MCF 10A (cell line): ENCODE data around the gene GSTO2. TPM values are rescaled to one million over a fixed set of nuclear protein-coding genes. Genes with fewer than 3 reads are reported as not detected.

Experiments
- BruUV-seq: library from RNA; stranded (reverse); fragments of 400-500 nt; replicated peaks from 2 replicates; lab custom pipeline; 2021; lab: Mats Ljungman, UMichigan
- CTCF ChIA-PET: fragments of 300-600 bp; sonication (Branson Sonifier 250); formaldehyde crosslinking; extraction: SDS; loops from one replicate; lab custom pipeline; 2021; ENCODE audit warnings: antibody characterized with exemption, inconsistent platforms; lab: Yijun Ruan, JAX
- POLR2A ChIA-PET: fragments of 300-600, 350-650 bp; sonication (Branson Sonifier 250); formaldehyde crosslinking; extraction: SDS; loops from one replicate; lab custom pipeline; 2020; ENCODE audit warnings: antibody characterized with exemption, inconsistent platforms; lab: Yijun Ruan, JAX
- DNase-seq: peaks from one replicate; pipeline ENCODE4 v3.0.0-alpha.2; 2018; ENCODE audit not compliant: unreplicated experiment
- H3K27ac Mint-ChIP-seq: one replicate; pipeline ENCODE4 v1.8.0; 2022; ENCODE audit warnings: mild to moderate bottlenecking, low read depth, mixed read lengths; ENCODE audit not compliant: unreplicated experiment
- H3K27me3 Mint-ChIP-seq: one replicate; pipeline ENCODE4 v1.8.0; 2022; ENCODE audit warnings: mixed read lengths; ENCODE audit not compliant: insufficient read depth, unreplicated experiment
- H3K36me3 Mint-ChIP-seq: one replicate; pipeline ENCODE4 v1.8.0; 2022; ENCODE audit warnings: mild to moderate bottlenecking, moderate library complexity, mixed read lengths; ENCODE audit not compliant: insufficient read depth, unreplicated experiment
- H3K4me1 Mint-ChIP-seq: one replicate; pipeline ENCODE4 v1.8.0; 2022; ENCODE audit warnings: mixed read lengths; ENCODE audit not compliant: insufficient read depth, unreplicated experiment
- H3K4me3 Mint-ChIP-seq: one replicate; pipeline ENCODE4 v1.8.0; 2022; ENCODE audit warnings: mild to moderate bottlenecking, moderate library complexity, mixed read lengths; ENCODE audit not compliant: unreplicated experiment
- H3K9me3 Mint-ChIP-seq: one replicate; pipeline ENCODE4 v1.8.0; 2022; ENCODE audit warnings: mixed read lengths; ENCODE audit not compliant: unreplicated experiment
- intact Hi-C: fragments of 100-400 bp; cut with micrococcal nuclease; formaldehyde crosslinking; loops from 2 replicates; pipeline ENCODE4 v1.14.1; 2022
- total RNA-seq: library from RNA; stranded (reverse); gene quantifications from 2 replicates; pipeline ENCODE4 v1.2.3, GENCODE V29; 2022
- TF ChIP-seq, protein P1 (sequence below): fragments of 200-600 bp; IDR thresholded peaks from one replicate; pipeline ENCODE4 v1.8.0; 2022; ENCODE audit warnings: antibody characterized with exemption, mild to moderate bottlenecking; ENCODE audit not compliant: unreplicated experiment

The GSTO2 gene
- total RNA-seq, 1 experiment from 2014 or later: 40.9 TPM

DNA sequence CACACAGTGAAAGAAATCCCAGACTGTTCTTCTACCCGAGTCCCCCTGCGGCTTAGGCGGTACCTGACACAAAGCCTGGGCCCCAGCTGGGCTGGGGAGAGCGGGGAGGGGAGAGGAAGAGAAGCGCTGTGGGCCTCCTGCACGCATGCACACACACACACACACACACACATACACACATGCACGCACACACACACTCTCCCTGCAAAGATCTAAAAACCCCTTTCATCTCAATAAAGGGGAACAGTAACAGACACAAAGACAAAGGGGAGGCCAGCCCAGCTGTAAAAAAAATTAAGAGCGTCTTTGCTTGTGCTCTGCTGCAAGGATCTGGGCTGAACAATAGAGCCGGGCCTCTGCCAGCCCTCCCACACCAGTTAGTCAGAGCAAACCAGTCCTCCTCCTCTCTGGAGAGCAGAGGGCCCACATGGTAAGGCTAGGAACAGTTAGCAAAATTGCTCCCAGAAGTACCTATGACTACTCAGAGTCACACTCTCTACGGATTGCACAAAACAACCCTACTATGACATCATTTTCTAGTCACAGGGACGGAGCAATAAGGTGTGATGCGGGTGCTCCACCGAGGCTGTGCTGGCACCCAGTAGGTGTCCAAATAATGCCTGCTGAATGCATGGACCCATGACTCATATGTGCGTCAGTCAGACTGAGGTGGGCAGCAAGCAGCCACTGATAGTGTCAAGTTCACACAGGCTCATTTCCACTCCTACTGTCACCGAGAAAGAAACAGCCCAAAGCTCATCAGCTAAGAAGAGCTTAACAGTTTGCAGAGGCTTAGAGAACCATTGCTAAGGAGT, 60.1 kb downstream of the GSTO2 start:
- CTCF ChIA-PET: interaction anchor here (0.6 to 10.5 kb wide), 12 partner anchors 9 to 480 kb away, joined by 3 to 79 read pairs (median 8); partner anchors contain the start of genes CFAP58 and ITPRIP

DNA sequence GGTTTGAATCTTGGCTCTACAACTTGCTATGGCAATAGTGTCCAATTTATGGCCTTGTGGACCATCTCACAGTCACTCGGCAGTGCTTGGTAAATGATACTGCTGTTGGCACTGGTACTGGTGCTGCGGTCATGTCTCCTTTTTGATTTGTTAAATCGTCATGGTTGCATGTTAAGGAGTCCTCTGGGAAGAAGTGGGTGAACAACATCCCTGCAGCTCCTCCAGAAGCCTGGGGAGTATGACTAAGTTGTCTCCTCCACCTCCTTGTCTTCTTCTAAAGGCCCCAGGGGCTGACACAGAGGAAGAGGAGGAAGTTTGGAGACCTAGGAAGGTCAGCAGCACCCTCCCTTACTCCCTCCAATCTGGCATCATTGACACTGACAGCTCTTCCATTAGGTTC, 60.8 kb downstream of the GSTO2 start:
- no peaks in the 10 kb centered on the region for H3K9me3 Mint-ChIP-seq
- CTCF ChIA-PET: interaction anchor here (0.6 to 10.5 kb wide), 12 partner anchors 8 to 481 kb away, joined by 3 to 79 read pairs (median 8); partner anchors contain the start of genes CFAP58 and ITPRIP
- peak; percentile 82 for DNase-seq
- POLR2A ChIA-PET: interaction anchor here (0.5 to 5.8 kb wide), 20 partner anchors 9 to 246 kb away, joined by 3 to 124 read pairs (median 4); partner anchors contain the start of genes CFAP58, GSTO2, ITPRIP and SFR1
- H3K4me3 Mint-ChIP-seq: no peak overlapping the region
- peaks cover 9% of the 10 kb centered on the region for H3K36me3 Mint-ChIP-seq
- BruUV-seq: TSS peak; percentile 83
- H3K27me3 Mint-ChIP-seq: no peaks in the 10 kb centered on the region
- H3K4me1 Mint-ChIP-seq: peaks cover 71% of the 10 kb centered on the region
- TF ChIP-seq, protein P1, sequence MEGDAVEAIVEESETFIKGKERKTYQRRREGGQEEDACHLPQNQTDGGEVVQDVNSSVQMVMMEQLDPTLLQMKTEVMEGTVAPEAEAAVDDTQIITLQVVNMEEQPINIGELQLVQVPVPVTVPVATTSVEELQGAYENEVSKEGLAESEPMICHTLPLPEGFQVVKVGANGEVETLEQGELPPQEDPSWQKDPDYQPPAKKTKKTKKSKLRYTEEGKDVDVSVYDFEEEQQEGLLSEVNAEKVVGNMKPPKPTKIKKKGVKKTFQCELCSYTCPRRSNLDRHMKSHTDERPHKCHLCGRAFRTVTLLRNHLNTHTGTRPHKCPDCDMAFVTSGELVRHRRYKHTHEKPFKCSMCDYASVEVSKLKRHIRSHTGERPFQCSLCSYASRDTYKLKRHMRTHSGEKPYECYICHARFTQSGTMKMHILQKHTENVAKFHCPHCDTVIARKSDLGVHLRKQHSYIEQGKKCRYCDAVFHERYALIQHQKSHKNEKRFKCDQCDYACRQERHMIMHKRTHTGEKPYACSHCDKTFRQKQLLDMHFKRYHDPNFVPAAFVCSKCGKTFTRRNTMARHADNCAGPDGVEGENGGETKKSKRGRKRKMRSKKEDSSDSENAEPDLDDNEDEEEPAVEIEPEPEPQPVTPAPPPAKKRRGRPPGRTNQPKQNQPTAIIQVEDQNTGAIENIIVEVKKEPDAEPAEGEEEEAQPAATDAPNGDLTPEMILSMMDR: no peak
- intact Hi-C loops: loop anchor here (1.0 to 10.0 kb wide), 4 partner anchors 9 to 480 kb away; partner anchors contain the start of gene ITPRIP
- peak overlapping the region; percentile 95 for H3K27ac Mint-ChIP-seq

More for the DNA sequence above, 60.1 kb downstream of the GSTO2 start:
- Mint-ChIP-seq H3K4me1 (peaks cover 73% of the 10 kb centered on the region), H3K36me3 (peaks cover 9% of the 10 kb centered on the region), H3K27me3 (no peaks in the 10 kb centered on the region), H3K27ac (peak overlapping the region; percentile 95), H3K4me3 (peak overlapping the region; percentile 64), H3K9me3 (no peaks in the 10 kb centered on the region)
- peak; percentile 97 for DNase-seq
- BruUV-seq: TSS peak; percentile 50
- POLR2A ChIA-PET: interaction anchor here (0.8 to 5.8 kb wide), 17 partner anchors 10 to 421 kb away, joined by 3 to 124 read pairs (median 6); partner anchors contain the start of genes CFAP58, GSTO2, ITPRIP and SFR1
- TF ChIP-seq, protein P1: no peak
- intact Hi-C loops: loop anchor here (1.0 to 2.0 kb wide), 3 partner anchors 9 to 480 kb away; partner anchors contain the start of gene ITPRIP

DNA sequence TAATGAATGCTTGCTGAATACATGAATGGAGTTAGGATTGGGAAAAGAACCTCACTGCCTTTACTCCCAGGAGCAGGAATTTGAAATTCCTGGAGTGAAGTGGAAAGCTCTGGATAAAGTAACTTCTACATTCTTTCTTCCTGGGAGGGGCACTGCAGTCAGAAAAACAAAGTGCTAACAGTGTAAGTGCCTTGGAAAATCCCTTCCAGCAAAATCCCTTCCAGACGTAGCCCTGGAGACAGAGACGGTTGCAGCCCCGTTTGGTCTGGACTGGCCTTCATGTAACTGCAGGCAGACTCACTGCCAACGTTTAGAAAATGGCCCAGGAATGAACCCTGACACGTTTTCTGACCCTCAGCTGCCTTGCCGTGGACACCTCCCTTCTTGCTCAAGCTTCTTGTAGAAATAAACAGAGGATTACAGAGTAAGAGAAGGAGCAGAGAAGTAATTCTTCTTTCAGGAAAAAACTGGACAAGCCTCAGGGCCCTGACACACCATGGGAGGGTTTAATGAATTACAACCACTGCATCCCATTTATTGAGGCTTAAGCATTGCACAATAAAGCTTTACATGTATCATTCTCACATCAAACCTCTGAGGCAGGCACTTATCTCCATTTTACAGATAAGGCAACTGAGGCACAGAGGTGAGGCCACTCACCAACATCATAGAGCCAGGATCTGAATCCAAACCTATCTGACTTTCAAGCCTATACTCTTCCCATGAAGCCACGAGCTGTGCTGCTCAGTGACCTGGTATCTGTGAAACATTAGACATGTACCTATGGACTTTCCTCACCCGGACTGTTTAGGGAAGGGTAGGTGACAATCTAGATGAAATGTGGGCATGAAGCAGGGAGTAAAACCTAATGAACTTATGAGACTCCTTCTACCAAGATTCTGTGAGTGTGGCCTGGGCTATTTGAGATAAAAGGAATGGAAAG, 61.5 kb downstream of the GSTO2 start:
- ChIA-PET POLR2A (interaction anchor here (0.5 to 5.8 kb wide), 21 partner anchors 8 to 247 kb away, joined by 3 to 124 read pairs (median 4); partner anchors contain the start of genes GSTO1, GSTO2, ITPRIP and SFR1), CTCF (interaction anchor here (0.6 to 10.5 kb wide), 12 partner anchors 8 to 482 kb away, joined by 3 to 79 read pairs (median 8); partner anchors contain the start of genes CFAP58 and ITPRIP)
- intact Hi-C loops: loop anchor here (10.0 kb wide), 1 partner anchor 446 kb away; no protein-coding TSS in a partner anchor
- BruUV-seq: no TSS peak
- Mint-ChIP-seq H3K27ac (peak overlapping the region; percentile 95), H3K4me3 (no peak overlapping the region), H3K4me1 (peaks cover 73% of the 10 kb centered on the region), H3K36me3 (peaks cover 13% of the 10 kb centered on the region), H3K9me3 (no peaks in the 10 kb centered on the region), H3K27me3 (no peaks in the 10 kb centered on the region)
- peak; percentile 92 for DNase-seq
- TF ChIP-seq, protein P1: no peak
